IPS-11a (cell line): ENCODE measurements around the gene CUX1.

Experiments used
- H3K4me3 ChIP-seq: one replicate; pipeline ENCODE4 v1.5.1; 2013; ENCODE audit warnings: low read depth, low read length, control low read depth

The CUX1 gene

DNA sequence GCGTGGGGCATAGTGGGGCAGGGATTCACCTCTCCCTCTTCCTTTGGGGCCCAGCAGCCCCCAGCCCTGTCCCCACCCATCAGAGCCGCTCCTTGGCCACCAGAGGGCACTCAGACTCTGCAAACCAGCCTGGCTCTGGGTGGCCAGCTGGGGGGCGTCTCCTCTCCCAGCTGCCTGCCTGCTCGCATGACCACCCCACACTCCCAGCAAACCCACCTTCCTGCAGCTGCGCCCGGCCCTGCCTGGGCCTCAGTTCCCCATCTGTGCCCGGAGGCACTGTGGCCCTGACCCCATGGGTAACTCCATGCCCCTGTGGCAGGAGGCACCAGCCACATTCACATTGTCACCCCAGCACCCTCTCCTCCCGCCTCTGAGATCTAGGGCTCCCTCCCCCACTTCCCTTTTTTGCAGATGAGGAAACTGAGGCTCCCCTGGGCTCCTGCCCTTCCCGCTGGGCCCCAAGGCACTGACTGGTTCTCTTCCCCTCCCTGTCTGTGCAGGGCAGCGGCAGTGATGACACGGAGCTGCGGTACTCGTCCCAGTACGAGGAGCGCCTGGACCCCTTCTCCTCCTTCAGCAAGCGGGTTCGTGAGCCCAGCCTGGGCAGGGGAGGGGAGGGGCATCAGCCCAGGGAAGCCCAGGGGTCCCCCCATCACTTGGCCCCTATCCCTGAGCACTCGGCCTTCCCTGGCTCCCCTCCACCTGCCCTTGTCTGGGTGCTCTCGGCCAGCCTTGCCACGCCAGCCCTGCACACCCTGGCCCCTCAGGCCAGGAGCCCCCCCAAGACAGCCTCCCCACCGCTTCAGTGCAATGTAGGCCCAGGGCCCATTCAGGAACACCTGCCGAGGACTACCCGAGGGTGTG lies 462.3 kb downstream of the CUX1 start:
- H3K4me3 ChIP-seq = no peak overlapping the region

GRCh38 chr7:102280521-102280920 lies 463.1 kb downstream of the CUX1 start:
- no peak overlapping the region for H3K4me3 ChIP-seq

DNA sequence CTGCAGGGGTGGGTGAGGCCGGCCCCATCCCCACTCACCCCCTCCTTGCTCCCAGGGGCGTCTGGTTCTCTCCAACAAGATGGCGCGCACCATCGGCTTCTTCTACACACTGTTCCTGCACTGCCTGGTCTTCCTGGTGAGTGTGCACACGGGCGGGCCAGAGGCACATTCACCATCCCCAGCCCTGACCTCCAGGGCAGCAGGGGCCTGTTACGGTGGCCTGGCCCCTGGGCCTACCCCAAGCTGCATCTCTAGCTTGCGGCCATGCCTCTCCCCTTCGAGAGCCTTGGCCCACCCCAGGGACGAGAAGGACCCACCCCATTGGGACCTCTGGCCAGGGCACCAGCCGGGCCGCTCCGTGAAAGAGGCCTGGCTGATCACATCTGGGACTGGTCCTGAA lies 464.4 kb downstream of the CUX1 start:
- H3K4me3 ChIP-seq = no peak overlapping the region

- no peak overlapping the region for H3K4me3 ChIP-seq
These were observed 465.3 kb downstream of the CUX1 start for GRCh38 chr7:102282465-102283362.

DNA sequence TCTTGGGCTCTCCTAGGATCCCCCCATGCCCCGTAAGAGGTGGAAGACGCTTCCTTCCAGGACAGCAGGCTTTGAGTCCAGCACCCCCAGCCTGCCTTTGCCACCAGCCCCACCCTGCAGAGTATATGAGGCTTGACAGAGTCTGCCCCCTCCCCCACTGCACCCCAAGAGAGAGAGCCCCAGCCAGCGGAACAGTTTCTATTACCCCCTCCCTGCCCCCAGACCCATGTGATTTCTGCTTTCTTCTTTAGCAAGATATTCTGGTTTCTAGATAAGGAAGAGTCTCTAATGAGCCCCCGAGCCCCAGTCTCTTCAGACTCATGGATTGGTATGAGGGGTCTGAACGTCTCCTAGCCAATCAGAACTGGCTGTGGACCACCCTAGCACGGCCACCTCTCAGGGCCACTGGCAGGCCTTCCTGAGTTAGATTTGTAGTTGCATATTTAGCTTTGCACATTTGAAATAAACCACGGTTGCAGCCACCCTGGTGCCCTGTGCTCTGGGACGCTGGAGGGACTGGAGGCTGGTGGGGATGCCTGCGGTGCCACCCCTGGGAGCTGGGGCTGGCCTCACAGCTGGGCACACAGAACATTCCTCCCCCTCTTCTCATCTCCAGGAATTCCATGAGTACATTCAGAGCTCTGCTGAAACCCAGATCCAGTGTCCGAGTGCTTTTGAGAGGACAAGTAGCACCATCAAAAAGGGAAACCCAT lies 466.2 kb downstream of the CUX1 start:
- H3K4me3 ChIP-seq = no peak overlapping the region

- H3K4me3 ChIP-seq = no peak overlapping the region
These were observed 467.0 kb downstream of the CUX1 start for GRCh38 chr7:102284399-102284798.

GRCh38 chr7:102284891-102285539 lies 467.6 kb downstream of the CUX1 start:
- H3K4me3 ChIP-seq = no peak overlapping the region

DNA sequence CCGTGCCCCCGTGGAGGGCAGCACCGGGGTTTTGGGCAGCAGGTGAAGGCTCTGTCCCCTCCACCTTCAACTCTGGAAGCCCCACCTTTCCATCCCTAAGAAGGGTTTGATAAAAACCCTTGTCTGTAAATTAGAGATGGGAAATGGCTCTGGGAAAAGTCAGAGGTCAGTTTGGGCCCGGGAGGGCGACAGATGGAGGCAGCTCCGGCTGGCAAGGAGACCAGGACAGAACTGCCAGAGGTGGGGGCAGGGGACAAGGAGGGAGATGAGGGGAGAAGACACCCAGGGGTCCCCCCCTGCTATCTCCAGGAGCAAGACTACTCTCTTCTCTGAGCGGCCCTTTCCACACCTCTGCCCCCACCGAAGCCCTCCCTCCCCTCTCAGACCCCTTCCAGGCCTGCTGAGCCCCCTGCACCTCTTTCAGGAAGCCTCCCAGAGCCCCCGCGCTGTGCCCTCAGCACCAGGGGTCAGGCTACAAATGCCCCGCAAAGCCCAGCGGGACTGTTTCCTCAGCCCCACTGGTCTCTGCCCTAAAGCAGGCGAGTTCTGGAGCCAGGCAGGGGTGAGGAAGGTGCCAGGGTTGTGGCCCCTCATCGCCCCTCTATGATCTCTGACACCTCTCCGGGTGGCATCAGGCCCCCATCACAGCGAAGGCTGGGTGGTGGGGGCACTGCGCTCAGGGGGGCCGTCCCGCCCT lies 468.3 kb downstream of the CUX1 start:
- no peak overlapping the region for H3K4me3 ChIP-seq

GRCh38 chr7:102286237-102287110 lies 469.0 kb downstream of the CUX1 start, which contains the start of gene SH2B2:
Gene SH2B2 (plus strand): TSS chr7:102286868. CDS start chr7:102300551, 13,683 bp downstream.
- peak within 1 kb of the TSS; percentile 65 for H3K4me3 ChIP-seq

GRCh38 chr7:102287111-102287980 lies 469.9 kb downstream of the CUX1 start:
- peak overlapping the region; percentile 65 for H3K4me3 ChIP-seq

- peak overlapping the region; percentile 65 for H3K4me3 ChIP-seq
These were observed 470.5 kb downstream of the CUX1 start for GRCh38 chr7:102287981-102288278.

DNA sequence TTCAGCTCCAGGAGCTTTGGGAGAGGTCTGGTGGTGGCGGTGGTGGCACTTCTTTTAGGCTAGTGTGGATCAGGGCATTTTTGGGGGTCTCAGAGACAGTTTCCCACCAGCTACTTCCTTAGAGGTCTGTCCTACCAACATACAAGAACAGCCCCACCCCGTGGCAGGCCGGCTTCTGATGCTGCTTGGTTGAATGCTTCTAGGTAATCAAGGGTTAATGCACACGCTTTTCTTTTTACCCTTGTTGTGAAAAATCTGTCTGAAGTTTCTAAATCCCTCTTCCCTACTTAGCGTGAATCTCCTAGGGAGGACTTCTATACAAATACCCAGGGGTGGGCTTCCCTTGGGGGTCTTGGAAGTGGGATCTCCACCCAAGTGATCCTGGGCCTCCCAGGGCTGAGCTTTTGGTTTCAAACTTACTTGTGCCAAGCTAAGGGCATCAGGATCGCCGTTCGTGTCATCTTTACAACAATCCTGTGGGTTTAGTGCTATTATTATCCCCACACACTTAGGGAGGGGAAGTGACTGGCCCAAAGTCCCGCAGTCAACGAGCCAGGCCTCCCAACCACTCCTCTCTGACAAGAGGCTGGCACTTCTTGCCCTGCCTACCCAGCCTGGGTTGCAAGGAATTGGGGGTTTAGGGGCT lies 471.0 kb downstream of the CUX1 start:
- no peak overlapping the region for H3K4me3 ChIP-seq

GRCh38 chr7:102289057-102289456 lies 471.6 kb downstream of the CUX1 start:
- no peak overlapping the region for H3K4me3 ChIP-seq

- no peak overlapping the region for H3K4me3 ChIP-seq
These were observed 473.9 kb downstream of the CUX1 start for GRCh38 chr7:102291056-102291915.

DNA sequence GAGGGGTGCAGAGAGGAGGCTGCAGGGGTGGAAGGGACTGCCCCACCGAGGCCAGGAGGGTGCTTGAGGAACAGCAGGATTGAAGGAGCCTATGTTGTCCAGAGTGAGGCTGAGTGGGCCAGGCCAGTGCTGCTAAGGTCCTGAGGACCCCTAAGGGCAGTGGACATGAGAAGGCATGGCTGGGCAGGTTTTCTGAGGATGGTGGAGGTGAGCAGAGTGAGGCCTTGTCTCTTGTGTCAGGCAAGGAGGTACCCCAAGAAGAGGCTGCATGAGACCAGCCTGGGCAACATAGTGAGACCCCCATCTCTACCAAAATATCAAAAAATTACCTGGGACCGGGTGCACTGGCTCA lies 474.5 kb downstream of the CUX1 start:
- no peak overlapping the region for H3K4me3 ChIP-seq

DNA sequence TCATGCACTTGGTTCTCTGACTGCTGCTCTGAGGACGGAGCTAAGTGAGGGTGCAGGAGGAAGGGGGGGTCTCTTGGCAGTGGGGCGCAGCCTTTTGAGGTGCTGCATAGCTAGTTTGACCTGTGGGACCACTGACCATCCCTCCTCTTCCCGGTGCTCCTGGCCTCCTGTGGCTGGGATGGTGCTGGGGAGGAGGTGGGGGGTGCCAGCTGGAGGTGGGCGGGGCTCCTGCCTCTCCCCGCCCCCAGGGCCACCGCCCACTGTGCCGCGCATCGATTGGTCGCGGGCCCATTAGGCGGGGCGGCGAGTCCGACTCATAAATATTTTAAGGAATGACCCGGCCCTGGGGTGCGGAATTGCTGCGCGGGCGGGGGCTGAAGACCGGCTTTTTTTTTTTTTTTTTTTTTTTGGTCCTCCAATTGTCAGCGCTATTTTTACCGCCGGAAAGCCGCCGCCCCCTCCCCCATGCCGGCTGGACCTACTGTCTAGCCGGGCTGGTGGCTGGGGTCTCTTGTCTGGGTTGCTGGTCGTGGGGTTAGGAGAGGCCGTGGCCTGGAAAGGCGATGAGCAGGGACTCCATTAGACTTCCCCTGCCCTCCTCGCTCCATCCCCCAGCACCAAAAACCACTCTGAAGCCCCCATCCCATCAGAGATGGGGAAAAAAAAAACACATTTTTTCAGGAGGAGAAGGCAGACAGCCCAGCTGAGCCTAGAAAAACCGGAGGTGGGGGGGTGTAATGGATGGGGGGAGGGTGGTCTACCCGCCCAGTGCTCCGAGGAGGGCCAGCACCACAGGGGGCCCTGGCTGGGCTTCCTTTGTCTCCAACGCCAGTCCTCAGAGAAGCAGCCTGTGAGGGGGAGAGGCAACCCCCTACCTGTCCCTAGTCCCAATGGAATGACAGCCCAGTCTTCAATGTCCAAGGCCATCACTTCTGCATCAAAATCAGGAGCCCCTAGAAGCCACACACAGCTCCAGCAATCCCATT lies 475.7 kb downstream of the CUX1 start:
- H3K4me3 ChIP-seq = no peak overlapping the region
